Astrocyte (in vitro differentiated cells and primary cell): Measurements from ENCODE around the gene GRAMD1B. TPM values are rescaled to one million over a fixed set of nuclear protein-coding genes. Genes with fewer than 3 reads are reported as not detected.

ENCODE experiments used
- DNase-seq: peaks from one replicate; pipeline ENCODE4 v3.0.0-alpha.2; 2010; ENCODE audit warnings: low read depth
- FAIRE-seq: peaks from 2 replicates; lab custom pipeline; 2011; peaks lifted over from hg19 to GRCh38; lab: Jason Lieb, UNC
- H2AFZ ChIP-seq: 2 replicates; pipeline ENCODE4 v1.6.0; 2012; ENCODE audit warnings: low read depth, low read length, inconsistent platforms
- H3K27ac ChIP-seq: 2 replicates; pipeline ENCODE4 v1.5.1; 2011; ENCODE audit warnings: low read depth, low read length, inconsistent platforms
- H3K27me3 ChIP-seq: 2 replicates; pipeline ENCODE4 v1.6.0; 2011; ENCODE audit warnings: low read length, inconsistent platforms; ENCODE audit not compliant: insufficient read depth
- H3K36me3 ChIP-seq: 2 replicates; pipeline ENCODE4 v1.5.1; 2011; ENCODE audit warnings: low read length, inconsistent platforms; ENCODE audit not compliant: insufficient read depth
- H3K4me1 ChIP-seq: 2 replicates; pipeline ENCODE4 v1.5.1; 2011; ENCODE audit warnings: low read length, inconsistent platforms; ENCODE audit not compliant: insufficient read depth
- H3K4me2 ChIP-seq: 2 replicates; pipeline ENCODE4 v1.6.0; 2012; ENCODE audit warnings: low read length, inconsistent platforms
- H3K4me3 ChIP-seq: 2 replicates; pipeline ENCODE4 v1.5.1; 2011; ENCODE audit warnings: low read depth, mild to moderate bottlenecking, low read length, inconsistent platforms; ENCODE audit not compliant: insufficient read depth
- H3K79me2 ChIP-seq: 2 replicates; pipeline ENCODE4 v1.6.0; 2012; ENCODE audit warnings: mild to moderate bottlenecking, low read length, inconsistent platforms; ENCODE audit not compliant: insufficient read depth
- H3K9ac ChIP-seq: 2 replicates; pipeline ENCODE4 v1.6.0; 2012; ENCODE audit warnings: mild to moderate bottlenecking, low read length, inconsistent platforms
- H3K9me3 ChIP-seq: 2 replicates; pipeline ENCODE4 v1.5.1; 2012; ENCODE audit warnings: low read depth, mild to moderate bottlenecking, low read length, inconsistent platforms; ENCODE audit not compliant: insufficient read depth
- H4K20me1 ChIP-seq: 2 replicates; pipeline ENCODE4 v1.6.0; 2012; ENCODE audit warnings: low read length, inconsistent platforms; ENCODE audit not compliant: insufficient read depth
- H3K27ac Mint-ChIP-seq: one replicate; pipeline ENCODE4 v1.8.0; 2021; ENCODE audit warnings: mild to moderate bottlenecking, mixed read lengths; ENCODE audit not compliant: unreplicated experiment
- H3K27me3 Mint-ChIP-seq: one replicate; pipeline ENCODE4 v1.8.0; 2021; ENCODE audit warnings: low read depth, mixed read lengths; ENCODE audit not compliant: unreplicated experiment
- H3K36me3 Mint-ChIP-seq: one replicate; pipeline ENCODE4 v1.8.0; 2021; ENCODE audit warnings: low read depth, mixed read lengths; ENCODE audit not compliant: unreplicated experiment
- H3K4me1 Mint-ChIP-seq: one replicate; pipeline ENCODE4 v1.8.0; 2021; ENCODE audit warnings: low read depth, mixed read lengths; ENCODE audit not compliant: unreplicated experiment
- H3K4me3 Mint-ChIP-seq: one replicate; pipeline ENCODE4 v1.8.0; 2021; ENCODE audit warnings: mild to moderate bottlenecking, moderate library complexity, mixed read lengths; ENCODE audit not compliant: unreplicated experiment
- H3K9me3 Mint-ChIP-seq: one replicate; pipeline ENCODE4 v1.8.0; 2021; ENCODE audit warnings: mild to moderate bottlenecking, mixed read lengths; ENCODE audit not compliant: unreplicated experiment
- EZH2 ChIP-seq: IDR thresholded peaks from 2 replicates; pipeline ENCODE4 v1.6.1; 2012; ENCODE audit warnings: mild to moderate bottlenecking, low read length, inconsistent platforms; ENCODE audit not compliant: insufficient read depth
- total RNA-seq: library from RNA; stranded (reverse); gene quantifications from 2 replicates; pipeline ENCODE4 v1.2.1, GENCODE V29; 2021
- TF ChIP-seq, protein P1 (sequence below): IDR thresholded peaks from 2 replicates; pipeline ENCODE4 v1.5.1; 2011; ENCODE audit warnings: low read depth, mild to moderate bottlenecking, inconsistent platforms, low read length, moderate library complexity; ENCODE audit not compliant: insufficient read depth

Gene GRAMD1B
- total RNA-seq, 1 donor from 2014 or later, result 6.5 TPM

DNA sequence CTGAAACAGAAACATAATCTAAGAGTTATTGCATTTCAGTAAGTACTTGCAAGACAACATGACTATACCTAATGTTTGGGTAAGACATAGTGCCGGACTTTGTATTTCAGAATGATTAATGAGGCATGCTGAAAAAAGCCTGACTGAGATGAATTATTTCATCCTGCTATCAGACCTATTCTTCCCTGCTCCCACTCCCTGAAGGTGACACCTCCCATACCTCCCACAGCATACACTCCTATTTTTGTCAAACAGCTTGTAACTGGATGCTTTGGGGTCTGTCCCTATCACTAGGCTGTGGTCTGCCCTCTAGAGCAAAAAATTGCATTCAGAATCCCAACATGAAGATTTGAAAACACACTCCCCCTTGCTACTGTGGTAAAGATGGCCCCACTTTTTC is 235.2 kb downstream of the GRAMD1B start:
- Histone ChIP-seq H3K4me3 (no peak overlapping the region), H3K9me3 (no peaks in the 10 kb centered on the region), H2AFZ (no peak overlapping the region), H3K79me2 (no peaks in the 10 kb centered on the region), H3K27me3 (peaks cover 3% of the 10 kb centered on the region), H3K9ac (no peak overlapping the region), H3K36me3 (no peaks in the 10 kb centered on the region), H3K27ac (no peak overlapping the region), H3K4me1 (no peaks in the 10 kb centered on the region), H4K20me1 (no peaks in the 10 kb centered on the region), H3K4me2 (no peak overlapping the region)
- FAIRE-seq (no peak), DNase-seq (no peak)
- no peaks in the 10 kb centered on the region for H3K4me1 Mint-ChIP-seq
- no peak overlapping the region for H3K27ac Mint-ChIP-seq
- peaks cover 2% of the 10 kb centered on the region for H3K27me3 Mint-ChIP-seq
- no peak for TF ChIP-seq EZH2
- TF ChIP-seq, protein P1, sequence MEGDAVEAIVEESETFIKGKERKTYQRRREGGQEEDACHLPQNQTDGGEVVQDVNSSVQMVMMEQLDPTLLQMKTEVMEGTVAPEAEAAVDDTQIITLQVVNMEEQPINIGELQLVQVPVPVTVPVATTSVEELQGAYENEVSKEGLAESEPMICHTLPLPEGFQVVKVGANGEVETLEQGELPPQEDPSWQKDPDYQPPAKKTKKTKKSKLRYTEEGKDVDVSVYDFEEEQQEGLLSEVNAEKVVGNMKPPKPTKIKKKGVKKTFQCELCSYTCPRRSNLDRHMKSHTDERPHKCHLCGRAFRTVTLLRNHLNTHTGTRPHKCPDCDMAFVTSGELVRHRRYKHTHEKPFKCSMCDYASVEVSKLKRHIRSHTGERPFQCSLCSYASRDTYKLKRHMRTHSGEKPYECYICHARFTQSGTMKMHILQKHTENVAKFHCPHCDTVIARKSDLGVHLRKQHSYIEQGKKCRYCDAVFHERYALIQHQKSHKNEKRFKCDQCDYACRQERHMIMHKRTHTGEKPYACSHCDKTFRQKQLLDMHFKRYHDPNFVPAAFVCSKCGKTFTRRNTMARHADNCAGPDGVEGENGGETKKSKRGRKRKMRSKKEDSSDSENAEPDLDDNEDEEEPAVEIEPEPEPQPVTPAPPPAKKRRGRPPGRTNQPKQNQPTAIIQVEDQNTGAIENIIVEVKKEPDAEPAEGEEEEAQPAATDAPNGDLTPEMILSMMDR, result no peak
- H3K4me3 Mint-ChIP-seq, result no peak overlapping the region
- no peaks in the 10 kb centered on the region for H3K9me3 Mint-ChIP-seq
- H3K36me3 Mint-ChIP-seq, result no peaks in the 10 kb centered on the region

DNA sequence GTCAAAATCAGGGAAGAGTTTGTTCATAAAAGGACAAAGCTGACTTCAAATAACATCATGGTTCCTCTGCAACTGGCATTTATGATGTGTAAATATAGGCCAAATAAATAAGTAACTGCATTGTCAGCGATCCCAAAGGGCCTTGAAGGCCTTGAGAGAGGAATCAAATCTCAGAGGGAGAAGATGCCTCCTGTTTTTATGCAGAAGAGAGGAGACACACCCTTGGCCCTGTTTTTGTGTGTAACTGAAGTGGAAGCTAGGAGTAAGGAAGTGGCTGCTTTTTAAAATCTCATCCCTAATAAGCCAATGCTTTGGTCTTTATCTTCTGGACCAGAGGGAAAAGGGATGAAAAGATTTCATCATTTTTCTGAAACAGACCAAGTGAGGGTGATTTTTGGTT is 240.0 kb downstream of the GRAMD1B start:
- H3K27ac Mint-ChIP-seq, result no peak overlapping the region
- H4K20me1 ChIP-seq, result no peaks in the 10 kb centered on the region
- no peak overlapping the region for H2AFZ ChIP-seq
- H3K36me3 ChIP-seq, result no peaks in the 10 kb centered on the region
- no peak overlapping the region for H3K4me3 ChIP-seq
- no peak overlapping the region for H3K4me2 ChIP-seq
- no peaks in the 10 kb centered on the region for H3K79me2 ChIP-seq
- no peaks in the 10 kb centered on the region for H3K9me3 ChIP-seq
- TF ChIP-seq, protein P1, result no peak
- TF ChIP-seq EZH2, result no peak
- H3K36me3 Mint-ChIP-seq, result no peaks in the 10 kb centered on the region
- no peaks in the 10 kb centered on the region for H3K4me1 ChIP-seq
- H3K27ac ChIP-seq, result no peak overlapping the region
- H3K27me3 ChIP-seq, result peaks cover 3% of the 10 kb centered on the region
- no peaks in the 10 kb centered on the region for H3K9me3 Mint-ChIP-seq
- H3K9ac ChIP-seq, result no peak overlapping the region
- no peak for DNase-seq
- peaks cover 5% of the 10 kb centered on the region for H3K27me3 Mint-ChIP-seq
- no peak overlapping the region for H3K4me3 Mint-ChIP-seq
- H3K4me1 Mint-ChIP-seq, result no peaks in the 10 kb centered on the region
- no peak for FAIRE-seq

DNA sequence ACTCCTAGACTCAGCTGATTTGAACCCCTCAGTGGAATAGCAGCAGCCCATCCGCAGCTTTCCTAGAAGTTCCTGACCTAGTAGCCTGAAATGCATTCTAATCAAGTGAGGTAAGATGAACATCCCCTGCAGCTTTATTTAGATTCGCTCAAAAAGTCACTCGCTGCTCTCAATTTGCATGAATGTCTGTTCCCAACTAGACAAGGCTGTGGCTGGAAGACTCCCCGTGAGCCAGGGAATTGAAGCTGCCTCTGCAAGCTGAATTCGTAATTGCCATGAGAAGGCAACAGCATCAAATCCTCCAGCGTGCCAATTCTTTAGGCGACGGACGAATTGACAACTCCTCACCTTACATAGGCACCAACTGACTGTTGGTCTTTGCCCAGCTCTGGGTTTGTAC is 241.5 kb downstream of the GRAMD1B start:
- Histone ChIP-seq H3K9me3 (no peaks in the 10 kb centered on the region), H2AFZ (no peak overlapping the region), H3K79me2 (no peaks in the 10 kb centered on the region), H3K27ac (no peak overlapping the region), H3K9ac (no peak overlapping the region), H3K27me3 (peaks cover 5% of the 10 kb centered on the region), H3K36me3 (no peaks in the 10 kb centered on the region), H4K20me1 (no peaks in the 10 kb centered on the region), H3K4me1 (no peaks in the 10 kb centered on the region), H3K4me3 (no peak overlapping the region), H3K4me2 (no peak overlapping the region)
- no peaks in the 10 kb centered on the region for H3K4me1 Mint-ChIP-seq
- no peaks in the 10 kb centered on the region for H3K36me3 Mint-ChIP-seq
- no peak overlapping the region for H3K27ac Mint-ChIP-seq
- DNase-seq, result no peak
- no peak overlapping the region for H3K4me3 Mint-ChIP-seq
- peaks cover 5% of the 10 kb centered on the region for H3K27me3 Mint-ChIP-seq
- no peaks in the 10 kb centered on the region for H3K9me3 Mint-ChIP-seq
- TF ChIP-seq, protein P1, result no peak
- no peak for TF ChIP-seq EZH2
- no peak for FAIRE-seq
